Measurements from ENCODE around the gene CCDC137. TPM values are rescaled to one million over a fixed set of nuclear protein-coding genes. Genes with fewer than 3 reads are reported as not detected.

CCDC137 gene
- total and polyA plus RNA-seq, 2 of the 13 experiments (the other 11 are each of a cell fraction or from before 2014, with no cell fraction given): 14.6 to 39.1 TPM

GRCh38 chr17:81635973-81636504, 30.5 kb upstream of the CCDC137 start (continued):
- TF ChIP-seq ZEB1 (IDR thresholded peaks at IDR 0.05; ENCODE audit: insufficient replicate concordance, low read depth) (no peak), PAF1 (CRISPR knock-in tag; IDR thresholded peaks at IDR 0.05) (no peak), HMG20B (CRISPR knock-in tag; conservative IDR thresholded peaks at IDR 0.05) (no peak), PRPF4 (IDR thresholded peaks at IDR 0.05; ENCODE audit: low read depth, low read length, poor library complexity, severe bottlenecking) (no peak), MAF1 (CRISPR knock-in tag; IDR thresholded peaks at IDR 0.05; ENCODE audit: borderline replicate concordance) (no peak), CREB1 (IDR thresholded peaks at IDR 0.05) (peak; percentile 34; the same call in 1 of the 2 replicates), CREB1 (CRISPR knock-in tag; IDR thresholded peaks at IDR 0.05) (no peak), ZSCAN12 (CRISPR knock-in tag; IDR thresholded peaks at IDR 0.05) (no peak), IRF2 (CRISPR knock-in tag; IDR thresholded peaks at IDR 0.05) (peak; percentile 73), BORCS8-MEF2B (CRISPR knock-in tag; IDR thresholded peaks at IDR 0.05) (0 out of 2 replicates have a peak, but pooled peaks have one; percentile 38), GLI4 (CRISPR knock-in tag; IDR thresholded peaks at IDR 0.05; ENCODE audit: borderline replicate concordance) (no peak), ZNF160 (CRISPR knock-in tag; IDR thresholded peaks at IDR 0.05) (no peak), GPBP1L1 (CRISPR knock-in tag; IDR thresholded peaks at IDR 0.05) (no peak), TCF7L2 (IDR thresholded peaks at IDR 0.05; ENCODE audit: low read depth, low read length) (no peak), ATF5 (CRISPR knock-in tag; IDR thresholded peaks at IDR 0.05; ENCODE audit: low read depth) (0 out of 2 replicates have a peak, but pooled peaks have one; percentile 34), ZNF768 (CRISPR knock-in tag; IDR thresholded peaks at IDR 0.05) (no peak), TEF (CRISPR knock-in tag; IDR thresholded peaks at IDR 0.05) (no peak), ZNF350 (CRISPR knock-in tag; IDR thresholded peaks at IDR 0.05; ENCODE audit: borderline replicate concordance, low read depth) (peak; percentile 15; the same call in 1 of the 2 replicates)
- TF ChIP-seq, protein P1, sequence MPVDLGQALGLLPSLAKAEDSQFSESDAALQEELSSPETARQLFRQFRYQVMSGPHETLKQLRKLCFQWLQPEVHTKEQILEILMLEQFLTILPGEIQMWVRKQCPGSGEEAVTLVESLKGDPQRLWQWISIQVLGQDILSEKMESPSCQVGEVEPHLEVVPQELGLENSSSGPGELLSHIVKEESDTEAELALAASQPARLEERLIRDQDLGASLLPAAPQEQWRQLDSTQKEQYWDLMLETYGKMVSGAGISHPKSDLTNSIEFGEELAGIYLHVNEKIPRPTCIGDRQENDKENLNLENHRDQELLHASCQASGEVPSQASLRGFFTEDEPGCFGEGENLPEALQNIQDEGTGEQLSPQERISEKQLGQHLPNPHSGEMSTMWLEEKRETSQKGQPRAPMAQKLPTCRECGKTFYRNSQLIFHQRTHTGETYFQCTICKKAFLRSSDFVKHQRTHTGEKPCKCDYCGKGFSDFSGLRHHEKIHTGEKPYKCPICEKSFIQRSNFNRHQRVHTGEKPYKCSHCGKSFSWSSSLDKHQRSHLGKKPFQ (CRISPR knock-in tag; IDR thresholded peaks at IDR 0.05; ENCODE audit: insufficient replicate concordance): peak; percentile 51
- TF ChIP-seq, protein P2, sequence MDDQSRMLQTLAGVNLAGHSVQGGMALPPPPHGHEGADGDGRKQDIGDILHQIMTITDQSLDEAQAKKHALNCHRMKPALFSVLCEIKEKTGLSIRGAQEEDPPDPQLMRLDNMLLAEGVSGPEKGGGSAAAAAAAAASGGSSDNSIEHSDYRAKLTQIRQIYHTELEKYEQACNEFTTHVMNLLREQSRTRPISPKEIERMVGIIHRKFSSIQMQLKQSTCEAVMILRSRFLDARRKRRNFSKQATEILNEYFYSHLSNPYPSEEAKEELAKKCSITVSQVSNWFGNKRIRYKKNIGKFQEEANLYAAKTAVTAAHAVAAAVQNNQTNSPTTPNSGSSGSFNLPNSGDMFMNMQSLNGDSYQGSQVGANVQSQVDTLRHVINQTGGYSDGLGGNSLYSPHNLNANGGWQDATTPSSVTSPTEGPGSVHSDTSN (CRISPR knock-in tag; IDR thresholded peaks at IDR 0.05; ENCODE audit: borderline replicate concordance): no peak
